ENCODE measurements around the gene SCAPER.

DNA sequence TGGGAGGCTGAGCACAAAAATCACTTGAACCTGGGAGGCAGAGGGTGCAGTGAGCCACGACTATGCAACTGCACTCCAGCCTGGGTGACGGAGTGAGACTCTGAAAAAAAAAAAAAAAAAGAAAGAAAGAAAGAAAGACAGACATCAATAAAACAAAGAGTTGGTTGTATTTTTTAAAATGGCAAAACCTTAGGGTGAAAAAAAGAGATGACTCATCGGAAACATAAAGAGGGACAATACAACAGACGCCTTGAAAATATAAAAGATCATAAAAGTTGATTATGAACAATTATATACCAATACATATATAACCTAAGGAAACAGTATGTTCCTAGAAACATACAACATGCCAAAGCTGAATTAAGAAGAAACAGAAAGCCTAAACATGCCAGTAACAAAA is 92.8 kb downstream of the SCAPER start:
- TF ChIP-seq, protein P1, sequence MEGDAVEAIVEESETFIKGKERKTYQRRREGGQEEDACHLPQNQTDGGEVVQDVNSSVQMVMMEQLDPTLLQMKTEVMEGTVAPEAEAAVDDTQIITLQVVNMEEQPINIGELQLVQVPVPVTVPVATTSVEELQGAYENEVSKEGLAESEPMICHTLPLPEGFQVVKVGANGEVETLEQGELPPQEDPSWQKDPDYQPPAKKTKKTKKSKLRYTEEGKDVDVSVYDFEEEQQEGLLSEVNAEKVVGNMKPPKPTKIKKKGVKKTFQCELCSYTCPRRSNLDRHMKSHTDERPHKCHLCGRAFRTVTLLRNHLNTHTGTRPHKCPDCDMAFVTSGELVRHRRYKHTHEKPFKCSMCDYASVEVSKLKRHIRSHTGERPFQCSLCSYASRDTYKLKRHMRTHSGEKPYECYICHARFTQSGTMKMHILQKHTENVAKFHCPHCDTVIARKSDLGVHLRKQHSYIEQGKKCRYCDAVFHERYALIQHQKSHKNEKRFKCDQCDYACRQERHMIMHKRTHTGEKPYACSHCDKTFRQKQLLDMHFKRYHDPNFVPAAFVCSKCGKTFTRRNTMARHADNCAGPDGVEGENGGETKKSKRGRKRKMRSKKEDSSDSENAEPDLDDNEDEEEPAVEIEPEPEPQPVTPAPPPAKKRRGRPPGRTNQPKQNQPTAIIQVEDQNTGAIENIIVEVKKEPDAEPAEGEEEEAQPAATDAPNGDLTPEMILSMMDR (IDR thresholded peaks at IDR 0.05 in 2 of 3, conservative IDR thresholded peaks at IDR 0.05 in 1 of 3; ENCODE audit: borderline replicate concordance in 1 of 3, insufficient read depth in 1 of 3, low read depth in 2 of 3, low read length in 2 of 3), result no peak
- TF ChIP-seq JUND (IDR thresholded peaks at IDR 0.05) (no peak), ATF3 (IDR thresholded peaks at IDR 0.05) (no peak), ZFX (IDR thresholded peaks at IDR 0.05) (no peak), EGR1 (IDR thresholded peaks at IDR 0.05; ENCODE audit: low read depth) (no peak), EZH2 (IDR thresholded peaks at IDR 0.05) (no peak), SIN3A (IDR thresholded peaks at IDR 0.05; ENCODE audit: low read depth) (no peak), RAD21 (IDR thresholded peaks at IDR 0.05; ENCODE audit: low read depth) (no peak)

Data from HCT116 (cell line).